GM12878 (cell line): ENCODE results near the gene CTIF. TPM values are rescaled to one million over a fixed set of nuclear protein-coding genes. Genes with fewer than 3 reads are reported as not detected.

Experiments used
- ATAC-seq: fragments of 200-7000 bp; cut with Tn5 transposase; 3 replicates; pipeline ENCODE4 v1.9.1; 2020; ENCODE audit warnings: mild to moderate bottlenecking, moderate library complexity
- BruUV-seq: library from RNA; stranded (reverse); fragments of 400-500 nt; replicated peaks from 2 replicates; lab custom pipeline; 2021; lab: Mats Ljungman, UMichigan
- CTCF ChIA-PET: fragments of 300-600 bp; sonication (Branson Sonifier 250); formaldehyde crosslinking; extraction: SDS; loops from one replicate; lab custom pipeline; 2021; ENCODE audit warnings: inconsistent platforms; lab: Yijun Ruan, JAX
- POLR2A ChIA-PET: fragments of 350-600 bp; formaldehyde crosslinking; extraction: SDS; loops from one replicate; lab custom pipeline; 2021; ENCODE audit warnings: inconsistent platforms; lab: Charles Lee
- RAD21 ChIA-PET: fragments of 300-600 bp; sonication (Branson Sonifier 250); formaldehyde crosslinking; loops from one replicate; lab custom pipeline; 2023; ENCODE audit warnings: antibody characterized with exemption; ENCODE audit not compliant: unreplicated experiment; lab: Charles Lee
- SMC1A ChIA-PET: fragments of 300-600 bp; sonication (Branson Sonifier 250); formaldehyde crosslinking; loops from one replicate; lab custom pipeline; 2023; ENCODE audit not compliant: unreplicated experiment, uncharacterized antibody; lab: Charles Lee
- DNase-seq: peaks from one replicate; pipeline ENCODE4 v3.0.0-alpha.2; 2011; ENCODE audit warnings: low read depth, low spot score
- FAIRE-seq: peaks from 3 replicates; lab custom pipeline; 2011; peaks lifted over from hg19 to GRCh38; lab: Jason Lieb, UNC
- H2AFZ ChIP-seq: 2 replicates; pipeline ENCODE4 v1.6.0; 2011; ENCODE audit warnings: low read depth, low read length, control low read depth; ENCODE audit not compliant: control insufficient read depth
- H3K27ac ChIP-seq: 2 replicates; pipeline ENCODE4 v1.5.1; 2011; ENCODE audit warnings: control low read depth; ENCODE audit not compliant: control insufficient read depth, insufficient read depth
- H3K27me3 ChIP-seq, 2 experiments: replicated peaks in 1 of 2; 2 replicates each; pipeline versions ENCODE4 v1.6.0 to v1.6.1; 2011; ENCODE audit warnings: low read length in 1 of 2; ENCODE audit not compliant: control insufficient read depth in 2 of 2, insufficient read depth in 2 of 2
- H3K36me3 ChIP-seq, 2 experiments: 2 replicates each; pipeline ENCODE4 v1.5.1; 2011; ENCODE audit warnings: low read length in 1 of 2; ENCODE audit not compliant: control insufficient read depth in 2 of 2, insufficient read depth in 2 of 2
- H3K4me1 ChIP-seq: 2 replicates; pipeline ENCODE4 v1.6.1; 2011; ENCODE audit warnings: mild to moderate bottlenecking, low read length, moderate library complexity, mixed read lengths; ENCODE audit not compliant: control insufficient read depth, insufficient read depth
- H3K4me2 ChIP-seq: 2 replicates; pipeline ENCODE4 v1.6.0; 2011; ENCODE audit warnings: control low read depth; ENCODE audit not compliant: control insufficient read depth, insufficient read depth
- H3K4me3 ChIP-seq: fragments of 200-600 bp; sonication (generic); 2 replicates; pipeline ENCODE4 v1.5.1; 2016
- H3K79me2 ChIP-seq: 2 replicates; pipeline ENCODE4 v1.6.0; 2011; ENCODE audit warnings: low read length; ENCODE audit not compliant: control insufficient read depth, insufficient read depth
- H3K9ac ChIP-seq: 2 replicates; pipeline ENCODE4 v1.8.0; 2011; ENCODE audit warnings: low read length, control low read depth, mixed read lengths; ENCODE audit not compliant: control insufficient read depth, insufficient read depth
- H3K9me3 ChIP-seq: replicated peaks from 3 replicates; pipeline ENCODE4 v1.5.1; 2011; ENCODE audit warnings: mild to moderate bottlenecking, low read length; ENCODE audit not compliant: control insufficient read depth, insufficient read depth
- H4K20me1 ChIP-seq: 2 replicates; pipeline ENCODE4 v1.6.0; 2011; ENCODE audit not compliant: control insufficient read depth, insufficient read depth
- CEBPB ChIP-seq, 2 experiments: fragments of 150-350 bp in 1 of 2; IDR thresholded peaks; 2 replicates each; pipeline ENCODE4 v1.6.1; 2012 to 2014; ENCODE audit warnings: low read depth in 2 of 2, low read length in 2 of 2, borderline replicate concordance in 1 of 2, inconsistent platforms in 1 of 2
- CHD4 ChIP-seq: fragments of 200-600 bp; sonication (generic); IDR thresholded peaks from 2 replicates; pipeline ENCODE4 v1.6.1; 2016; ENCODE audit warnings: mild to moderate bottlenecking
- EP300 ChIP-seq, 2 experiments: fragments of 150-350 bp in 1 of 2; IDR thresholded peaks; 2 replicates each; pipeline ENCODE4 v1.6.1; 2011 to 2012; ENCODE audit warnings: low read depth in 2 of 2, low read length in 2 of 2, borderline replicate concordance in 1 of 2, improper control_type of control experiment in 1 of 2, inconsistent platforms in 1 of 2; ENCODE audit not compliant: control insufficient read depth in 1 of 2
- ETV6 ChIP-seq, 2 experiments: fragments of 450-650 bp in 1 of 2; IDR thresholded peaks in 1 of 2; conservative IDR thresholded peaks in 1 of 2; 2 replicates each; pipeline ENCODE4 v1.6.1; 2014; ENCODE audit warnings: antibody characterized with exemption in 1 of 2, borderline replicate concordance in 1 of 2, low read depth in 1 of 2, mild to moderate bottlenecking in 1 of 2, moderate library complexity in 1 of 2
- FOS ChIP-seq: IDR thresholded peaks from 3 replicates; pipeline ENCODE4 v1.6.1; 2011; ENCODE audit warnings: borderline replicate concordance; ENCODE audit not compliant: insufficient read length; ENCODE audit errors: extremely low read depth
- IRF4 ChIP-seq: IDR thresholded peaks from 2 replicates; pipeline ENCODE4 v1.6.1; 2011; ENCODE audit warnings: low read depth, low read length
- MTA3 ChIP-seq: IDR thresholded peaks from 2 replicates; pipeline ENCODE4 v1.6.1; 2012; ENCODE audit warnings: low read length, inconsistent platforms, borderline replicate concordance
- NFYB ChIP-seq: IDR thresholded peaks from 2 replicates; pipeline ENCODE4 v1.6.1; 2011; ENCODE audit warnings: low read depth, mild to moderate bottlenecking, low read length, improper control_type of control experiment, moderate library complexity; ENCODE audit not compliant: insufficient read depth
- RAD51 ChIP-seq: fragments of 450-650 bp; IDR thresholded peaks from 2 replicates; pipeline ENCODE4 v1.6.1; 2016; ENCODE audit warnings: moderate library complexity, mild to moderate bottlenecking, inconsistent platforms
- RB1 ChIP-seq: fragments of 450-650 bp; formaldehyde crosslinking; IDR thresholded peaks from 2 replicates; pipeline ENCODE4 v1.6.1; 2017; ENCODE audit warnings: mild to moderate bottlenecking, borderline replicate concordance
- RCOR1 ChIP-seq: conservative IDR thresholded peaks from 2 replicates; pipeline ENCODE4 v1.6.1; 2012; ENCODE audit warnings: low read depth, low read length, improper control_type of control experiment
- RELA ChIP-seq: fragments of 450-650 bp; IDR thresholded peaks from 2 replicates; pipeline ENCODE4 v1.8.0; 2014; ENCODE audit warnings: borderline replicate concordance; ENCODE audit not compliant: partially characterized antibody
- SMAD5 ChIP-seq: IDR thresholded peaks from 2 replicates; pipeline ENCODE4 v1.6.1; 2016; ENCODE audit warnings: antibody characterized with exemption, low read depth
- SP1 ChIP-seq: IDR thresholded peaks from one replicate; pipeline ENCODE4 v1.6.1; 2011; ENCODE audit warnings: low read depth, low read length
- WGBS: methylation state at CpG from one replicate; pipeline ENCODE4 v1.1.6; 2016; ENCODE audit warnings: low lambda C conversion rate; ENCODE audit not compliant: insufficient replicate concordance, insufficient coverage; ENCODE audit errors: missing lambda C conversion rate; 5-methylcytosine and 5-hydroxymethylcytosine counted together
- in situ Hi-C: fragments of 300-500 bp; cut with MboI; formaldehyde crosslinking; loops from 9 replicates; pipeline ENCODE4 v1.14.3; 2018; ENCODE audit warnings: mixed read lengths
- intact Hi-C: fragments of 100-400 bp; cut with micrococcal nuclease; formaldehyde crosslinking; loops from one replicate; pipeline ENCODE4 v1.14.2; 2022; ENCODE audit not compliant: unreplicated experiment
- polyA plus RNA-seq, 11 experiments: library from polyadenylated mRNA; depleted of rRNA in 4 of 11; unstranded in 6 of 11; stranded (reverse) in 5 of 11; fragments of >200 nt; fragmentation: Nextera tagmentation in 4 of 11; fragmentation: Illumina TruSeq in 1 of 11; extraction: Ambion mirVana in 4 of 11; extraction: Trizol in 1 of 11; gene quantifications; 1 replicate in 1 of 11; 2 replicates in 10 of 11; pipeline versions ENCODE4 v1.2.1 to v1.2.3, GENCODE V29; 2011 to 2016; ENCODE audit warnings: inconsistent platforms in 2 of 11, missing spikeins in 2 of 11, low read depth in 1 of 11
- total RNA-seq, 4 experiments: library from RNA; depleted of rRNA in 3 of 4; stranded (reverse); fragments of >200 nt in 3 of 4; fragmentation: Illumina TruSeq in 1 of 4; extraction: Trizol in 1 of 4; gene quantifications; 2 replicates each; pipeline versions ENCODE4 v1.2.1 to v1.2.3, GENCODE V29; 2013 to 2021
- TF ChIP-seq, protein P1 (sequence below): IDR thresholded peaks from 2 replicates; pipeline ENCODE4 v1.6.1; 2011; ENCODE audit warnings: borderline replicate concordance, low read depth, mild to moderate bottlenecking, moderate library complexity, low read length; ENCODE audit not compliant: insufficient read depth, poor library complexity, severe bottlenecking

Gene CTIF
- total and polyA plus RNA-seq, 10 of the 15 experiments (the other 5 are each of a cell fraction or from before 2014, with no cell fraction given), result 0.06 to 11.6 (median 2.5) TPM

GRCh38 chr18:48851599-48851960 is 312.7 kb downstream of the CTIF start:
- ChIA-PET CTCF (no interaction called here), RAD21 (no interaction called here), SMC1A (no interaction called here), POLR2A (interaction anchor here (0.6 to 0.7 kb wide), 3 partner anchors 61 to 1265 kb away, joined by 5 to 10 read pairs (median 10); no protein-coding TSS in a partner anchor)
- no peaks in the 10 kb centered on the region; a peak in 1 of 4 replicates for H3K36me3 ChIP-seq
- no peak overlapping the region for H3K4me2 ChIP-seq
- TF ChIP-seq NFYB (no peak), EP300 (IDR thresholded peaks at IDR 0.05; ENCODE audit: borderline replicate concordance in 1 of 2, control insufficient read depth in 1 of 2, low read depth in 2 of 2, low read length in 2 of 2) (no peak), CEBPB (IDR thresholded peaks at IDR 0.05; ENCODE audit: borderline replicate concordance in 1 of 2, low read depth in 2 of 2, low read length in 2 of 2) (no peak), SMAD5 (no peak)
- H3K9me3 ChIP-seq, result no peaks in the 10 kb centered on the region
- peaks cover 2% of the 10 kb centered on the region; the same call in 1 of the 2 replicates for H3K4me1 ChIP-seq
- ATAC-seq (no peak), FAIRE-seq (no peak), DNase-seq (no peak)
- no peak overlapping the region for H3K4me3 ChIP-seq
- intact Hi-C loops, result no loop called here
- no peak overlapping the region for H3K9ac ChIP-seq
- no peaks in the 10 kb centered on the region for H3K79me2 ChIP-seq
- H3K27me3 ChIP-seq, result no peaks in the 10 kb centered on the region
- no TSS peak for BruUV-seq
- H3K27ac ChIP-seq, result no peak overlapping the region
- H4K20me1 ChIP-seq, result no peaks in the 10 kb centered on the region
- WGBS, result 77% methylated on average over 6 of the region's 7 CpGs
- in situ Hi-C loops, result no loop called here
- no peak overlapping the region for H2AFZ ChIP-seq

DNA sequence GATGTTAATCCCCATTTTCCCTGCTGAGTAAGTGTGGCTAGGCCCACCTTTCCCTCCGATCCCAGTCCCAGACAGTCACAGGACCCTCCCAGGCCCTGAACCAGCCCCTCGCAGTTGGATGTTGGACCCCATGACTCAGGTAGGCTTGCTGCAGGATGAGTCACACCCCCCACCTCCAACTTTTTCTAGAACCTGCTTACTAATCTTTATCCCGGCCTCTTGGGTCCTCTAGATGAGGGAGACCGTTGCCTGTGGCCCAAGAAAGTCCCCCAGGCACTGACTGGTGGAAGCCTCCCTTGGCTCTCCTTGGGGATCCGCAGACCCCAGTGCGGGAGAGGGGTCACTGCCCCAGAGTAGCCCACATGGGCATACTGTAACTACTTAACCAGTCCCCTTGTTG is 313.5 kb downstream of the CTIF start:
- Histone ChIP-seq H3K36me3 (no peaks in the 10 kb centered on the region; a peak in 1 of 4 replicates), H2AFZ (no peak overlapping the region), H3K4me2 (no peak overlapping the region), H3K27me3 (no peaks in the 10 kb centered on the region), H3K9me3 (no peaks in the 10 kb centered on the region), H3K79me2 (no peaks in the 10 kb centered on the region), H3K4me1 (peaks cover 2% of the 10 kb centered on the region; the same call in 1 of the 2 replicates), H4K20me1 (no peaks in the 10 kb centered on the region), H3K27ac (no peak overlapping the region), H3K9ac (no peak overlapping the region), H3K4me3 (no peak overlapping the region)
- DNase-seq (no peak), FAIRE-seq (no peak), ATAC-seq (no peak)
- RAD21 ChIA-PET, result no interaction called here
- POLR2A ChIA-PET, result interaction anchor here (0.7 kb wide), 1 partner anchor 75 kb away, joined by 10 read pairs; no protein-coding TSS in a partner anchor
- intact Hi-C loops (no loop called here), in situ Hi-C loops (no loop called here)
- CTCF ChIA-PET, result interaction anchor here (0.7 kb wide), 1 partner anchor 16 kb away, joined by 3 read pairs; no protein-coding TSS in a partner anchor
- no TSS peak for BruUV-seq
- SMC1A ChIA-PET, result no interaction called here
- WGBS, result 64% methylated on average over 6 of the region's 6 CpGs
- TF ChIP-seq ETV6 (conservative IDR thresholded peaks at IDR 0.05 in 1 of 2, IDR thresholded peaks at IDR 0.05 in 1 of 2; ENCODE audit: borderline replicate concordance in 1 of 2, low read depth in 1 of 2), result no peak
- no peak for TF ChIP-seq RB1
- TF ChIP-seq RELA, result no peak
- TF ChIP-seq, protein P1, sequence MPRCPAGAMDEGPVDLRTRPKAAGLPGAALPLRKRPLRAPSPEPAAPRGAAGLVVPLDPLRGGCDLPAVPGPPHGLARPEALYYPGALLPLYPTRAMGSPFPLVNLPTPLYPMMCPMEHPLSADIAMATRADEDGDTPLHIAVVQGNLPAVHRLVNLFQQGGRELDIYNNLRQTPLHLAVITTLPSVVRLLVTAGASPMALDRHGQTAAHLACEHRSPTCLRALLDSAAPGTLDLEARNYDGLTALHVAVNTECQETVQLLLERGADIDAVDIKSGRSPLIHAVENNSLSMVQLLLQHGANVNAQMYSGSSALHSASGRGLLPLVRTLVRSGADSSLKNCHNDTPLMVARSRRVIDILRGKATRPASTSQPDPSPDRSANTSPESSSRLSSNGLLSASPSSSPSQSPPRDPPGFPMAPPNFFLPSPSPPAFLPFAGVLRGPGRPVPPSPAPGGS, result no peak
- TF ChIP-seq RCOR1, result no peak
- TF ChIP-seq MTA3, result no peak
- TF ChIP-seq IRF4, result no peak
- no peak for TF ChIP-seq CHD4
- no peak for TF ChIP-seq FOS
- no peak for TF ChIP-seq RAD51
- no peak for TF ChIP-seq SP1
